Esophagus squamous epithelium (tissue), 4 donors: Measurements from ENCODE around the gene CAB39L.

Experiments
- POLR2A ChIP-seq, 4 donors: fragments of 450-650 bp; IDR thresholded peaks; one replicate each; pipeline ENCODE4 v1.6.1; 2017; ENCODE audit warnings: antibody characterized with exemption in 4 of 4, mild to moderate bottlenecking in 4 of 4, moderate library complexity in 3 of 4
- TF ChIP-seq, protein P1 (sequence below), 6 experiments: fragments of 450-650 bp in 4 of 6; fragments of 200-600 bp in 2 of 6; sonication (generic) in 2 of 6; IDR thresholded peaks; one replicate each; pipeline ENCODE4 v1.5.1; 2016 to 2019; ENCODE audit warnings: antibody characterized with exemption in 6 of 6, mild to moderate bottlenecking in 4 of 6, moderate library complexity in 4 of 6

DNA sequence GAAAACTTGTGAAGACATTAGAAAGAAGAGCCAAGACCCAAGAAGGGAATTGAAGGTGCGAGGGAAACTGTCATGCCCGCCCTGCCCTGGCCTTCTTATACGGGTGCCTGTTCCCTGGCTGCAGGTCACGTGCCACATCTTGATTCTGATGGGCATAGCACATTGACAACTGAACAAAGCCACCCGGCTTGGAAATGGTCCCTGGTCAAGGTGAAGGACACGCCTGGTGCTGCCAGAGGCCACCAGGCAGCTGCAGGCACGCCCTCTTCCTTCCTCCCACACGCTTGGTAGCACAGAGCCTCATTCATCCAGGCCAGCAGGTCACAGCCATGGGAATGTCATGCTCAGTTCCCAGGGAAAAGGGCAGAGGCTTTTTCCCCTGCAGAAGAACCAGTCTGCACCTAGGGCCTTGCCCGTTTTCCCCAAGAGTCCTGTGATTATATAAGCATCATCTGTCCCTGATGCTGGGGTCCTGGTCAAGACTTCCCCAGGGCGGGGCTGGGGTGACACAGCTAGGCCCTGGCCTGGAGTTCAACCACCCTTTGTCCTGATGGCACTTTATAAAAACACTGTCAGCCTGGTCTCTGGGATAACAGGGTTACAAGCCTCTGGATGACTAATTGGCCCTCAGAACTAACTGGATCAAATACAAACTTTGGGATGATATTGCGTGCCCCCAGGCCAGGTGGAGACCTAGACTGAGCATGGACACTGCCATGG, 140.2 kb downstream of the CAB39L start:
- TF ChIP-seq POLR2A (IDR thresholded peaks at IDR 0.05) = no peak
- TF ChIP-seq, protein P1, sequence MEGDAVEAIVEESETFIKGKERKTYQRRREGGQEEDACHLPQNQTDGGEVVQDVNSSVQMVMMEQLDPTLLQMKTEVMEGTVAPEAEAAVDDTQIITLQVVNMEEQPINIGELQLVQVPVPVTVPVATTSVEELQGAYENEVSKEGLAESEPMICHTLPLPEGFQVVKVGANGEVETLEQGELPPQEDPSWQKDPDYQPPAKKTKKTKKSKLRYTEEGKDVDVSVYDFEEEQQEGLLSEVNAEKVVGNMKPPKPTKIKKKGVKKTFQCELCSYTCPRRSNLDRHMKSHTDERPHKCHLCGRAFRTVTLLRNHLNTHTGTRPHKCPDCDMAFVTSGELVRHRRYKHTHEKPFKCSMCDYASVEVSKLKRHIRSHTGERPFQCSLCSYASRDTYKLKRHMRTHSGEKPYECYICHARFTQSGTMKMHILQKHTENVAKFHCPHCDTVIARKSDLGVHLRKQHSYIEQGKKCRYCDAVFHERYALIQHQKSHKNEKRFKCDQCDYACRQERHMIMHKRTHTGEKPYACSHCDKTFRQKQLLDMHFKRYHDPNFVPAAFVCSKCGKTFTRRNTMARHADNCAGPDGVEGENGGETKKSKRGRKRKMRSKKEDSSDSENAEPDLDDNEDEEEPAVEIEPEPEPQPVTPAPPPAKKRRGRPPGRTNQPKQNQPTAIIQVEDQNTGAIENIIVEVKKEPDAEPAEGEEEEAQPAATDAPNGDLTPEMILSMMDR (IDR thresholded peaks at IDR 0.05) = no peak
